HUDEP-2 (cell line): Measurements from ENCODE around the gene VRK1.

ENCODE experiments used
- DNase-seq, 76 experiments: peaks; one replicate each; lab custom pipeline; 2025; ENCODE audit not compliant: unreplicated experiment in 76 of 76; lab: John Stamatoyannopoulos, UW

The VRK1 gene

GRCh38 chr14:96790186-96790585, 7.0 kb upstream of the VRK1 start:
- DNase-seq: no peak

GRCh38 chr14:96790706-96791105, 6.5 kb upstream of the VRK1 start:
- DNase-seq: no peak

GRCh38 chr14:96792003-96792402, 5.2 kb upstream of the VRK1 start:
- peak in 2 of 76 experiments; percentile 1 to 12 for DNase-seq

GRCh38 chr14:96792591-96792990, 4.6 kb upstream of the VRK1 start:
- DNase-seq: no peak

GRCh38 chr14:96793547-96793946, 3.6 kb upstream of the VRK1 start:
- no peak for DNase-seq

- DNase-seq: no peak
Measured at GRCh38 chr14:96795109-96795828, 1.9 kb upstream of the VRK1 start.

GRCh38 chr14:96797582-96798349, 584 bp downstream of the VRK1 start:
- DNase-seq: peak in 22 of 76 experiments; percentile 6 to 53 (median 24)

- no peak for DNase-seq
Measured at GRCh38 chr14:96798956-96799355, 1.8 kb downstream of the VRK1 start.

GRCh38 chr14:96799489-96800054, 2.4 kb downstream of the VRK1 start:
- no peak for DNase-seq

GRCh38 chr14:96801931-96802330, 4.7 kb downstream of the VRK1 start:
- DNase-seq: no peak

GRCh38 chr14:96802963-96803362, 5.8 kb downstream of the VRK1 start:
- DNase-seq: peak in 28 of 76 experiments; percentile 6 to 64 (median 24)

GRCh38 chr14:96803958-96804357, 6.8 kb downstream of the VRK1 start:
- DNase-seq: no peak

- no peak for DNase-seq
Measured at GRCh38 chr14:96804895-96805294, 7.7 kb downstream of the VRK1 start.

GRCh38 chr14:96805956-96806355, 8.8 kb downstream of the VRK1 start:
- DNase-seq: no peak

- DNase-seq: no peak
Measured at GRCh38 chr14:96806836-96807235, 9.7 kb downstream of the VRK1 start.

GRCh38 chr14:96808619-96809406, 11.6 kb downstream of the VRK1 start:
- peak in 17 of 76 experiments; percentile 3 to 40 (median 25) for DNase-seq

GRCh38 chr14:96811265-96811664, 14.1 kb downstream of the VRK1 start:
- no peak for DNase-seq

GRCh38 chr14:96811985-96812667, 14.9 kb downstream of the VRK1 start:
- no peak for DNase-seq

GRCh38 chr14:96816281-96816680, 19.1 kb downstream of the VRK1 start:
- DNase-seq: no peak
